Measurements from ENCODE around the gene MTA1. TPM values are rescaled to one million over a fixed set of nuclear protein-coding genes. Genes with fewer than 3 reads are reported as not detected.

MTA1 gene
- total and polyA plus RNA-seq, 2 of the 8 experiments (the other 6 are each of a cell fraction or from before 2014, with no cell fraction given): 73.9 to 221 TPM

DNA sequence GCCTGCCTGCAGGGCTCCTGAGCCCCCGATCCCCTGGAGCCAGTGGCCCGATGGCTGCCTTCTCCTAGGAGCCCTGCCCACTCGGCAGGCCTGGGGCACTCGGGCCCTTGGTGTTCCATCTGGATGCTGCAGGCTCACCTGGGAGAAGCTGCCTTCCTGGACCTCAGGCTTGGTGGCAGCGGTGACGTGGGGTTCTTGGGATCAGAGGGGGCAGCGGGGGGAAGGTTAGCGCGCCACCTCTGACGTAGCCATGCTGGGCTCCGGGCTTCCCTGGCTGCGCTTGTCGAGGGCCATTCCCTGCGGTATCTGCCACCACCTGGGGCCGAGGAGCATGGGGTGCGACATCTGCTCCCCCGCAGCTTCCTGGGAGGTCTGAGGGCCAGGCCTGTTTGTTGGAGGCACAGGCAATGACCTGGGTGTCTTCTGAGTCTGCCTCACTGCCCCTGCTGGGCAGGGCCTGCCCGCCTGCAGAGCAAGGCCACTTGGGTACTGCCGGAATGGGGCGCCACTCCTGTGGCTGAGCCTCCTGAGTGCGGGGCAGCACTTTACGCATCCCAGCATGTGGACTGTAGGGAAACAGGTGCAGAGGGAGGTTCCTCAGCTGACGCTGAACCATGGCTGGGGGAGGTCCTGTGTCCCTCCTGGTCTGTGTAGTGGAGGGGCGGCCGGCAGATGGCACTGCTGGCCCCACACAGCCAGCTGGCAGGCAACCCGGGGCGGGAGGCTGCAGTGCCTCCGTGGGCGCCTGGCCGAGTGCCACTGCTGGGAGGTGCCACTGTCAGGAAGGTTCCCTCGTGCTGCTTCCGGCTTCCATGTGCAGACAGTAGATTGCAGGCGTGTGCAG is 20.3 kb downstream of the MTA1 start (continued):
- TF ChIP-seq, protein P1, sequence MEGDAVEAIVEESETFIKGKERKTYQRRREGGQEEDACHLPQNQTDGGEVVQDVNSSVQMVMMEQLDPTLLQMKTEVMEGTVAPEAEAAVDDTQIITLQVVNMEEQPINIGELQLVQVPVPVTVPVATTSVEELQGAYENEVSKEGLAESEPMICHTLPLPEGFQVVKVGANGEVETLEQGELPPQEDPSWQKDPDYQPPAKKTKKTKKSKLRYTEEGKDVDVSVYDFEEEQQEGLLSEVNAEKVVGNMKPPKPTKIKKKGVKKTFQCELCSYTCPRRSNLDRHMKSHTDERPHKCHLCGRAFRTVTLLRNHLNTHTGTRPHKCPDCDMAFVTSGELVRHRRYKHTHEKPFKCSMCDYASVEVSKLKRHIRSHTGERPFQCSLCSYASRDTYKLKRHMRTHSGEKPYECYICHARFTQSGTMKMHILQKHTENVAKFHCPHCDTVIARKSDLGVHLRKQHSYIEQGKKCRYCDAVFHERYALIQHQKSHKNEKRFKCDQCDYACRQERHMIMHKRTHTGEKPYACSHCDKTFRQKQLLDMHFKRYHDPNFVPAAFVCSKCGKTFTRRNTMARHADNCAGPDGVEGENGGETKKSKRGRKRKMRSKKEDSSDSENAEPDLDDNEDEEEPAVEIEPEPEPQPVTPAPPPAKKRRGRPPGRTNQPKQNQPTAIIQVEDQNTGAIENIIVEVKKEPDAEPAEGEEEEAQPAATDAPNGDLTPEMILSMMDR (IDR thresholded peaks at IDR 0.05; ENCODE audit: control extremely low read depth in 1 of 3, insufficient read depth in 1 of 3, low read depth in 1 of 3, low read length in 3 of 3): peak in 1 of 3 experiments; percentile 18; a peak in 1 of 4 replicates
- TF ChIP-seq SAP30 (IDR thresholded peaks at IDR 0.05; ENCODE audit: insufficient read depth, insufficient replicate concordance, low read length) (no peak), USF2 (IDR thresholded peaks at IDR 0.05; ENCODE audit: low read length) (no peak), JUN (IDR thresholded peaks at IDR 0.05; ENCODE audit: low read depth, low read length) (no peak), PHF8 (conservative IDR thresholded peaks at IDR 0.05; ENCODE audit: low read depth, low read length) (no peak), RFX5 (IDR thresholded peaks at IDR 0.05; ENCODE audit: borderline replicate concordance, low read depth, low read length) (no peak)

Data from H1 (cell line).